Measurements from ENCODE around the gene MED19. TPM values are rescaled to one million over a fixed set of nuclear protein-coding genes. Genes with fewer than 3 reads are reported as not detected.

The MED19 gene
- total RNA-seq, 1 experiment from 2014 or later, result 17.6 TPM

- H3K4ac ChIP-seq (ENCODE audit: low read depth, low read length), result no peak overlapping the region
- no peak overlapping the region for H2AFZ ChIP-seq (ENCODE audit: low read length)
- no peak overlapping the region for H3K14ac ChIP-seq (ENCODE audit: insufficient read depth, low read length)
- H2AK5ac ChIP-seq (ENCODE audit: insufficient read length, low read length), result no peak overlapping the region
- no peak overlapping the region for H3K56ac ChIP-seq (ENCODE audit: insufficient read length, low read depth, low read length)
- H3K27me3 ChIP-seq (ENCODE audit: insufficient read depth, low read length), result no peaks in the 10 kb centered on the region
- no peak overlapping the region for H4K8ac ChIP-seq (replicated peaks; ENCODE audit: insufficient read length, low read depth, low read length)
- H3K27ac ChIP-seq (ENCODE audit: insufficient read length, low read depth, low read length), result no peak overlapping the region
- H3K23me2 ChIP-seq (ENCODE audit: insufficient read length, low read depth, low read length, poor library complexity, severe bottlenecking), result no peaks in the 10 kb centered on the region
- H4K5ac ChIP-seq (ENCODE audit: insufficient read length, low read depth, low read length), result no peak overlapping the region
- no peak for DNase-seq
- no peak overlapping the region for H3K18ac ChIP-seq (ENCODE audit: insufficient read length, low read depth, low read length)
- no peaks in the 10 kb centered on the region for H3K79me1 ChIP-seq (ENCODE audit: insufficient read depth, low read depth, low read length, poor library complexity, severe bottlenecking)
- no peaks in the 10 kb centered on the region for H4K20me1 ChIP-seq (ENCODE audit: control insufficient read depth, insufficient read depth, insufficient read length)
- no peak overlapping the region for H2BK120ac ChIP-seq (ENCODE audit: low read depth, low read length, poor library complexity, severe bottlenecking)
- no peak overlapping the region for H3T11ph ChIP-seq (ENCODE audit: low read length)
- H3K4me3 Mint-ChIP-seq, result no peak overlapping the region
- no peak overlapping the region for H2BK15ac ChIP-seq (ENCODE audit: low read depth, low read length)
- H3K27ac Mint-ChIP-seq, result no peak overlapping the region; a peak in 1 of 7 replicates
- H3K23ac ChIP-seq (ENCODE audit: insufficient read length, low read depth, low read length), result no peak overlapping the region
- no CpG with 5 or more reads among the region's 4 CpGs for WGBS (ENCODE audit: extremely low coverage, insufficient read length, low lambda C conversion rate)
- no peaks in the 10 kb centered on the region for H3K27me3 Mint-ChIP-seq (ENCODE audit: low read depth)
- no peak overlapping the region for H2BK20ac ChIP-seq (ENCODE audit: low read depth, low read length, poor library complexity, severe bottlenecking)
- peaks cover 28 to 63% (median 47%) of the 10 kb centered on the region in 3 experiments; a peak in 6 of 7 replicates for H3K36me3 Mint-ChIP-seq (ENCODE audit: insufficient read depth in 1 of 3, low read depth in 3 of 3)
- H3K79me2 ChIP-seq (ENCODE audit: insufficient read depth, low read length), result no peaks in the 10 kb centered on the region
- H3K4me1 Mint-ChIP-seq, result peaks cover 0 to 4% of the 10 kb centered on the region in 2 experiments; a peak in 1 of 4 replicates
- H2BK12ac ChIP-seq (ENCODE audit: insufficient read length, low read depth, low read length), result no peak overlapping the region
- H3K4me1 ChIP-seq (ENCODE audit: insufficient read depth, low read length), result no peaks in the 10 kb centered on the region
- no peaks in the 10 kb centered on the region for H3K9me3 Mint-ChIP-seq
- H2BK5ac ChIP-seq (ENCODE audit: insufficient read length, low read length), result no peak overlapping the region
- TF ChIP-seq, protein P1, sequence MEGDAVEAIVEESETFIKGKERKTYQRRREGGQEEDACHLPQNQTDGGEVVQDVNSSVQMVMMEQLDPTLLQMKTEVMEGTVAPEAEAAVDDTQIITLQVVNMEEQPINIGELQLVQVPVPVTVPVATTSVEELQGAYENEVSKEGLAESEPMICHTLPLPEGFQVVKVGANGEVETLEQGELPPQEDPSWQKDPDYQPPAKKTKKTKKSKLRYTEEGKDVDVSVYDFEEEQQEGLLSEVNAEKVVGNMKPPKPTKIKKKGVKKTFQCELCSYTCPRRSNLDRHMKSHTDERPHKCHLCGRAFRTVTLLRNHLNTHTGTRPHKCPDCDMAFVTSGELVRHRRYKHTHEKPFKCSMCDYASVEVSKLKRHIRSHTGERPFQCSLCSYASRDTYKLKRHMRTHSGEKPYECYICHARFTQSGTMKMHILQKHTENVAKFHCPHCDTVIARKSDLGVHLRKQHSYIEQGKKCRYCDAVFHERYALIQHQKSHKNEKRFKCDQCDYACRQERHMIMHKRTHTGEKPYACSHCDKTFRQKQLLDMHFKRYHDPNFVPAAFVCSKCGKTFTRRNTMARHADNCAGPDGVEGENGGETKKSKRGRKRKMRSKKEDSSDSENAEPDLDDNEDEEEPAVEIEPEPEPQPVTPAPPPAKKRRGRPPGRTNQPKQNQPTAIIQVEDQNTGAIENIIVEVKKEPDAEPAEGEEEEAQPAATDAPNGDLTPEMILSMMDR (conservative IDR thresholded peaks at IDR 0.05), result no peak
- no peaks in the 10 kb centered on the region for H3K9me3 ChIP-seq (ENCODE audit: control insufficient read depth, low read depth, low read length)
- H4K91ac ChIP-seq (ENCODE audit: insufficient read length, low read depth, low read length), result no peak overlapping the region
- H3K9ac ChIP-seq (ENCODE audit: extremely low read depth, insufficient read length, low read length), result no peak overlapping the region
- no peak overlapping the region for H3K4me2 ChIP-seq (ENCODE audit: insufficient read depth, insufficient read length, low read length)
These were observed 8.7 kb downstream of the MED19 start for GRCh38 chr11:57703341-57703740.
